Psoas muscle (tissue), 8 donors: ENCODE results near the gene GOLGA8S. TPM values are rescaled to one million over a fixed set of nuclear protein-coding genes. Genes with fewer than 3 reads are reported as not detected.

Source experiments
- ATAC-seq, 4 donors: fragments of 200-7000 bp; cut with Tn5 transposase; one replicate each; pipeline ENCODE4 v1.9.1; 2020; ENCODE audit warnings: moderate library complexity in 3 of 4, mild to moderate bottlenecking in 2 of 4
- DNase-seq, 2 donors: peaks; one replicate each; pipeline ENCODE4 v3.0.0-alpha.2; 2020
- H3K27ac ChIP-seq: fragments of 200-600 bp; one replicate; pipeline ENCODE4 v1.8.0; 2022
- H3K27me3 ChIP-seq, 3 donors: fragments of 200-600 bp in 1 of 3; one replicate each; pipeline versions ENCODE4 v1.6.1 to v1.8.0; 2013 to 2022; ENCODE audit warnings: low read length in 2 of 3, mild to moderate bottlenecking in 2 of 3, moderate library complexity in 1 of 3; ENCODE audit not compliant: insufficient read depth in 3 of 3
- H3K36me3 ChIP-seq, 2 donors: fragments of 200-600 bp in 1 of 2; one replicate each; pipeline versions ENCODE4 v1.6.1 to v1.8.0; 2013 to 2022; ENCODE audit warnings: low read depth in 1 of 2, mild to moderate bottlenecking in 1 of 2, moderate library complexity in 1 of 2; ENCODE audit not compliant: insufficient read depth in 1 of 2
- H3K4me1 ChIP-seq: fragments of 200-600 bp; one replicate; pipeline ENCODE4 v1.8.0; 2022
- H3K4me3 ChIP-seq: fragments of 200-600 bp; one replicate; pipeline ENCODE4 v1.8.0; 2022; ENCODE audit warnings: mild to moderate bottlenecking
- H3K9me3 ChIP-seq: fragments of 200-600 bp; one replicate; pipeline ENCODE4 v1.8.0; 2022
- CTCF ChIP-seq: fragments of 200-600 bp; IDR thresholded peaks from one replicate; pipeline ENCODE4 v1.8.0; 2022; ENCODE audit warnings: antibody characterized with exemption
- WGBS, 3 donors: extraction: QIAGEN DNeasy Blood & Tissue Kit; methylation state at CpG; one replicate each; pipeline versions ENCODE4 v1.1.6 to v1.1.7; 2013; 5-methylcytosine and 5-hydroxymethylcytosine counted together
- intact Hi-C, 2 donors: fragments of 100-400 bp; cut with DNase I; formaldehyde crosslinking; loops; one replicate each; pipeline versions ENCODE4 v1.11.0 to v1.14.2; 2022
- polyA plus RNA-seq, 3 donors: library from polyadenylated mRNA; stranded (reverse); fragments of 200-250 nt; gene quantifications; one replicate each; pipeline ENCODE4 v1.2.3, GENCODE V29; 2013
- total RNA-seq, 4 donors: library from RNA; stranded (reverse); fragmentation: NEBNext Ultra II Directional in 2 of 4; extraction: Animal tissue kit (Norgen Biotek cat#: 25700) in 2 of 4; gene quantifications; one replicate each; pipeline versions ENCODE4 v1.2.1 to v1.2.4, GENCODE V29; 2021 to 2023
- donor health status: healthy with polysubstance abuse.
- donor health status: DM: no; HTN: no; CAD: no; lungs with moderate emphysema.
- donor health status: Bipolar disorder and iron deficiency.
- donor health status: healthy.
- donor health status: DM: yes; HTN: yes; CAD: no.
- donor health status: DM: no; HTN: no; CAD: no.
- donor health status: DM: no; HTN: no; CAD: no.
- donor health status: DM: yes; HTN: yes; CAD: no.

The GOLGA8S gene
- total and polyA plus RNA-seq, 7 donors: 0.01 to 0.32 (median 0.06) TPM; not detected in 3

GRCh38 chr15:23385886-23386430 lies 31.4 kb downstream of the GOLGA8S start:
- TF ChIP-seq CTCF: no peak
- no peaks in the 10 kb centered on the region for H3K27me3 ChIP-seq
- no peak overlapping the region for H3K4me3 ChIP-seq
- no peak overlapping the region for H3K27ac ChIP-seq
- intact Hi-C loops: no loop called here
- DNase-seq: no peak
- H3K4me1 ChIP-seq: no peaks in the 10 kb centered on the region
- 67% methylated on average over 11 of the region's 11 CpGs for WGBS, 3 donors
- ATAC-seq: no peak
- no peaks in the 10 kb centered on the region for H3K36me3 ChIP-seq
- no peaks in the 10 kb centered on the region for H3K9me3 ChIP-seq

- no peak overlapping the region for H3K27ac ChIP-seq
- ATAC-seq (no peak), DNase-seq (no peak)
- WGBS, 3 donors: 60 to 65% (median 65%) methylated on average over 6 of the region's 6 CpGs
- H3K4me3 ChIP-seq: no peak overlapping the region
- intact Hi-C loops: no loop called here
- H3K27me3 ChIP-seq: no peaks in the 10 kb centered on the region
- TF ChIP-seq CTCF: no peak
- H3K36me3 ChIP-seq: no peaks in the 10 kb centered on the region
- no peaks in the 10 kb centered on the region for H3K4me1 ChIP-seq
- H3K9me3 ChIP-seq: no peaks in the 10 kb centered on the region
Measured at GRCh38 chr15:23387621-23388190, 33.2 kb downstream of the GOLGA8S start.

GRCh38 chr15:23395030-23395692 lies 40.6 kb downstream of the GOLGA8S start:
- Histone ChIP-seq H3K36me3 (no peaks in the 10 kb centered on the region), H3K27me3 (no peaks in the 10 kb centered on the region), H3K4me1 (no peaks in the 10 kb centered on the region), H3K4me3 (no peak overlapping the region), H3K9me3 (no peaks in the 10 kb centered on the region), H3K27ac (no peak overlapping the region)
- intact Hi-C loops: no loop called here
- 65 to 69% (median 68%) methylated on average over 15 of the region's 15 CpGs for WGBS, 3 donors
- no peak for TF ChIP-seq CTCF
- no peak for ATAC-seq
- no peak for DNase-seq

GRCh38 chr15:23395832-23396231 lies 41.3 kb downstream of the GOLGA8S start:
- intact Hi-C loops: no loop called here
- WGBS, 3 donors: 76 to 84% (median 77%) methylated on average over 5 of the region's 5 CpGs
- no peak for ATAC-seq
- no peak for DNase-seq
- no peak overlapping the region for H3K27ac ChIP-seq
- no peaks in the 10 kb centered on the region for H3K9me3 ChIP-seq
- H3K4me1 ChIP-seq: no peaks in the 10 kb centered on the region
- TF ChIP-seq CTCF: no peak
- no peak overlapping the region for H3K4me3 ChIP-seq
- no peaks in the 10 kb centered on the region for H3K36me3 ChIP-seq
- no peaks in the 10 kb centered on the region for H3K27me3 ChIP-seq
